Fibroblast of the aortic adventitia (primary cell): ENCODE measurements around the gene METTL26. TPM values are rescaled to one million over a fixed set of nuclear protein-coding genes. Genes with fewer than 3 reads are reported as not detected.
A peak's percentile ranks its signal among the peaks of the same experiment; 100 is the strongest.

Source experiments
- DNase-seq: peaks from one replicate; pipeline ENCODE4 v3.0.0-alpha.2; 2010; ENCODE audit warnings: low read depth
- H3K4me3 ChIP-seq: 2 replicates; pipeline ENCODE4 v1.5.1; 2011; ENCODE audit warnings: low read depth, mild to moderate bottlenecking, control low read depth, low read length, moderate library complexity
- total RNA-seq: library from RNA; depleted of rRNA; stranded (reverse); fragments of >200 nt; gene quantifications from 2 replicates; pipeline ENCODE4 v1.2.3, GENCODE V29; 2012; ENCODE audit warnings: low replicate concordance
- TF ChIP-seq, protein P1 (sequence below): IDR thresholded peaks from 2 replicates; pipeline ENCODE4 v1.5.1; 2011; ENCODE audit warnings: mild to moderate bottlenecking, low read length, control low read depth, inconsistent platforms; ENCODE audit not compliant: insufficient read depth

METTL26 gene
- total RNA-seq, 1 donor, result 85.0 TPM

DNA sequence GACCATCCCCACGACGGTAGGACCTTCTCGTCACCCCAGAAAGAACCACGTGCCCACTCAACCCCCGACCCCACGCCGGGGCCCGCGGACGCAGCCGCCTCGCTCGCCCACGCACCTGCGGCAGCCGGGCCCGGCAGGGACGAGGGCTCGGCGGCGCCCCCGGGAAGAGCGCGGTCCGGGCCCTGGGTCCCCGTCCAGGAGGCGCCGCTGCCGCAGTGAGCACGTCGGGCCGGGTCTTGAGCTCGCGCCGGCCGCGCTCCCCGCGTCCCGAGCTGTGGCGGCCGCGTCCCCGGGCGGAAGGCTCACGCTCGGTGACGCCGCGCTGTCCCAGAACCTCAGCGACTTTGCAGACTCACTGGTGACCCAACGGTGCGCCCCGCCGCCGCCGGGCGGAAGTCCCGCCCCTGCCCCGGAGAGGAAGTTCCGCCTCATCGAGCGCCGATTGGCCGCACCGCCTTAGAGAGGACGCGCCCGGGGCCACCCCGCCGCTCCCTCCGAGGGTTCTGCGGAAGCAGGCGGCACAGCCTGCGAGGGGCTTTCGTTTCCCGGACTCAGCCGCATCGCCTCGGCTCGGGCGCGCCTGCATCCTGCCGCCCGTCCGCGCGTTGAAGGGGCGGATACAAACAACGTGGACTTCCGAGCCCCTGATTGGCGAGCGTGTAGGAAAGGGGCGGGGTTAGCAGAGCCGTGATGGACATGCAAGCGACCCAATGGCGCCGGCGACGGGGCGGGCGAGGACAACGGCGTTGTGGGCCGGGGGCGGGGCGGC lies 47.0 kb downstream of the METTL26 start:
- peak; percentile 95 for DNase-seq
- TF ChIP-seq, protein P1, sequence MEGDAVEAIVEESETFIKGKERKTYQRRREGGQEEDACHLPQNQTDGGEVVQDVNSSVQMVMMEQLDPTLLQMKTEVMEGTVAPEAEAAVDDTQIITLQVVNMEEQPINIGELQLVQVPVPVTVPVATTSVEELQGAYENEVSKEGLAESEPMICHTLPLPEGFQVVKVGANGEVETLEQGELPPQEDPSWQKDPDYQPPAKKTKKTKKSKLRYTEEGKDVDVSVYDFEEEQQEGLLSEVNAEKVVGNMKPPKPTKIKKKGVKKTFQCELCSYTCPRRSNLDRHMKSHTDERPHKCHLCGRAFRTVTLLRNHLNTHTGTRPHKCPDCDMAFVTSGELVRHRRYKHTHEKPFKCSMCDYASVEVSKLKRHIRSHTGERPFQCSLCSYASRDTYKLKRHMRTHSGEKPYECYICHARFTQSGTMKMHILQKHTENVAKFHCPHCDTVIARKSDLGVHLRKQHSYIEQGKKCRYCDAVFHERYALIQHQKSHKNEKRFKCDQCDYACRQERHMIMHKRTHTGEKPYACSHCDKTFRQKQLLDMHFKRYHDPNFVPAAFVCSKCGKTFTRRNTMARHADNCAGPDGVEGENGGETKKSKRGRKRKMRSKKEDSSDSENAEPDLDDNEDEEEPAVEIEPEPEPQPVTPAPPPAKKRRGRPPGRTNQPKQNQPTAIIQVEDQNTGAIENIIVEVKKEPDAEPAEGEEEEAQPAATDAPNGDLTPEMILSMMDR, result no peak
- H3K4me3 ChIP-seq, result peak overlapping the region; percentile 84

DNA sequence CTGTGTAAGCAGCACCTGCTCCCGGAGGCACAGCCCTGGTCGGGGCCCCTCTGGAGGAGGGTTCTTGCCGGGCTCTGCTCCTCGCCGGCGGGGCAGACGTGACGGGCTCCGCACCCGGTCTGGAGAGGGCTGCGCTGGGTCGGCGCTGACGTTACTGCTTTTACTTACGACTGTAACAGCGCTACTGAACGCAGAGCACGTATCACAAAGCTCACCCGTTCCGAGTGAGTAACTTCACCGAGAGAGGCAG lies 47.5 kb downstream of the METTL26 start:
- DNase-seq, result peak; percentile 62
- TF ChIP-seq, protein P1, result no peak
- peak overlapping the region; percentile 84 for H3K4me3 ChIP-seq

DNA sequence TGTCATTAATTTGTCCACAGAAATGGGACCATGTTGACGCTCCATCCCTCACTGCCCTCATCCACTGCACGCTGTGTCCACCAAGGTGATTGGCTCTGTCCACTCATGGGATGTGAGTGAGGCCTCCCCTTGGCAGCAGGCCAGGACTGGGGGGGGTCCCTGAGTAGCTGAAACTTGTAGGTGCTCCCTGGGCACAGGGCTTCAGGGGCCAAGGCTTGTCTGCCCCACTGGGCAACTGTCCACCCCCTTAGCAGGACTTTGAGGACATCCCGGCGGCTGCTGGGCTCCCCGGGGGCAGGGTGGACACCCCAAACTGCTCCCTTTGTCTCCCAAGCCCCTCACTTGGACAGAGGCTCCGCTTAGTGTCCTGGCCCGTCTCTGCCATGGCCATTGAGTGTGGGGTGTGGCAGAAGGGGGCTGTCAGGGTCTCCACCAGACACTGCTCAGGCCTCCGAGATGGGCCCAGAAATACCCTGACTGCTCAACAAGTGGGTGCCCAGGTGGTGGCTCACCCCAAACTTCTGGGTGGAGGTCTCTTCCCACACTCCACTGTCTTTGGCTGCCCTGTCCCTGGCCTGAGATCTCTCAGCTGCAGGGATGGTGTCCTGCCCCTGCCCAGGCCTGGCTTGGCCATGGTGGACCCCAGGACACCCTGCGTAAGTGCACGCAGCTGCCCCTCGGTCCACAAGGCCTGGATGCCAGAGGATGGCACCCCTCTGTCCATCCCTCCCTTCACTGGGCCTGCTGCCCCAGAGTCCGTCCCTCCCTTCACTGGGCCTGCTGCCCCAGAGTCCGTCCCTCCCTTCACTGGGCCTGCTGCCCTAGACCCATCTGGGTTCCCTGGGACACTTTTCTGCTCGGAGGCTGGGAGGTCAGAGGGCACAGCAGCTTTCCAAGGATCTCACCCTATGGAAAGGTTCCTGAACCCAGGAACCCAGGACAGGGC lies 49.2 kb downstream of the METTL26 start:
- peak; percentile 13 for DNase-seq
- no peak overlapping the region for H3K4me3 ChIP-seq
- TF ChIP-seq, protein P1, result no peak

DNA sequence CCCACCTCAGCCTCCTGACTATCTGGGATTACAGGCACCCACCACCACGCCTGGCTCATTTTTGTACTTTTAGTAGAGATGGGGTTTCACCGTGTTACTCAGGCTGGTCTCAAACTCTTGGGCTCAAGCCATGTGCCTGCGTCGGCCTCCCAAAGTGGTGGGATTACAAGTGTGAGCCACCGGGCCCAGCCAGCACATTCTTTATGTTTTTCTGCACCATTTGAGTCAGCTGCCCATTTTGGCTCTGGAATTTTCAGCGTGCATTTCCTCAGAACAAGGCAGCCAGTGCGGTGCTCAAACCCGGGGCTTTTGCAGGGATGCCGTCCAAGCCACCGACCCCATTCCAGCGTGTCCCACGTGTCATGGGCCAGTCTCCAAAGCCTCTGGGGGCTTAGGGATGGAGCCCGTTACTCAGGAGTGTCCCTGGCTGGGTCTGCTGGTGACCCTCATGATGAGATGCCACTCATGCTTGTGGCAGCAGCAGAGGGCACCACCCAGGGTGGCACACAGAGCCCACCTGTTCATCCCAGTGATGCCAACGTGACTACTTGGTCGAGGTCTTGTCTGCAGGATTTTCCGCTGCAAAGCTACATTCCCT lies 50.0 kb downstream of the METTL26 start:
- TF ChIP-seq, protein P1, result no peak
- no peak overlapping the region for H3K4me3 ChIP-seq
- DNase-seq, result peak; percentile 55

DNA sequence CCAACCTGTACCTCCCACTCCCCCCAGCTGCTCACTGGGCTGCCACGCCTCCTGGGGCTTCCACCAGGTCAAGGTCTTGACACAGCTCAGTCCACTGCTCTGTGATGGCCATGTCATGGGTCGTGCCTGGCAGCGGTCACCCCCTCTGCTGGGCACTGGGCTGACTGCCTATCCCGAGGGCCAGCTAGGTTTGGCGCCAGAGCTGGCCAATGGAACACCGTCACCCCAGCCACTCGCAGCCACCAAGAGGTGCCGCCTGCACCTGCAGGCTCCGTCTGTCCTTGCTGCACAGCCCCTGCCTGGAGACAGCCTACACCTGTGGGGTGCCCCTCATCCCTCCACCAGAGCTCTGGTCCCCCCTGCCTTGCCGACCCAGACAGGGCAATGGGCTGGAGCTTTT lies 50.8 kb downstream of the METTL26 start:
- TF ChIP-seq, protein P1, result no peak
- H3K4me3 ChIP-seq, result no peak overlapping the region
- no peak for DNase-seq

Other genes with a start within 250 kb of the METTL26 start
- 35.8 and 75.8 TPM in 2 replicates for gene NME4, start 239.1 kb downstream of the METTL26 start, total RNA-seq
- gene DECR2, start 234.4 kb downstream of the METTL26 start, total RNA-seq, result 6.1 and 8.1 TPM in 2 replicates
- gene RAB11FIP3, start 210.7 kb downstream of the METTL26 start, total RNA-seq, result 14.7 and 24.4 TPM in 2 replicates
- 31.6 and 43.9 TPM in 2 replicates for gene CAPN15, start 108.6 kb downstream of the METTL26 start, total RNA-seq
- not detected in 2 replicates for gene PRR35, start 75.9 kb downstream of the METTL26 start, total RNA-seq
- gene NHLRC4, start 69.3 kb downstream of the METTL26 start, total RNA-seq, result 2.0 and 2.5 TPM in 2 replicates
- 20.7 and 29.1 TPM in 2 replicates for gene PIGQ, start 66.3 kb downstream of the METTL26 start, total RNA-seq
- gene RAB40C, start 46.2 kb downstream of the METTL26 start, total RNA-seq, result 12.0 and 14.6 TPM in 2 replicates
- 0.18 and 0.25 TPM in 2 replicates for gene WFIKKN1, start 5.3 kb downstream of the METTL26 start, total RNA-seq
- gene MCRIP2, start 5.5 kb upstream of the METTL26 start, total RNA-seq, result 13.3 and 22.4 TPM in 2 replicates
- gene WDR90, start 13.1 kb upstream of the METTL26 start, total RNA-seq, result 12.7 and 25.0 TPM in 2 replicates
- gene RHOT2, start 31.8 kb upstream of the METTL26 start, total RNA-seq, result 24.4 and 34.5 TPM in 2 replicates
- gene RHBDL1, start 39.4 kb upstream of the METTL26 start, total RNA-seq, result 1.6 and 3.2 TPM in 2 replicates
- 88.9 and 112 TPM in 2 replicates for gene STUB1, start 44.1 kb upstream of the METTL26 start, total RNA-seq
- 32.0 and 42.8 TPM in 2 replicates for gene JMJD8, start 48.0 kb upstream of the METTL26 start, total RNA-seq
- 8.1 and 8.3 TPM in 2 replicates for gene WDR24, start 54.1 kb upstream of the METTL26 start, total RNA-seq
- under 0.01 TPM in 1 of 2 replicates, not detected in the other for gene FBXL16, start 69.5 kb upstream of the METTL26 start, total RNA-seq
- 30.7 and 38.8 TPM in 2 replicates for gene METRN, start 78.8 kb upstream of the METTL26 start, total RNA-seq
- 21.8 and 70.1 TPM in 2 replicates for gene ANTKMT, start 84.8 kb upstream of the METTL26 start, total RNA-seq
- 1.1 and 1.8 TPM in 2 replicates for gene CCDC78, start 90.1 kb upstream of the METTL26 start, total RNA-seq
- 10.6 and 21.1 TPM in 2 replicates for gene HAGHL, start 90.8 kb upstream of the METTL26 start, total RNA-seq
- 20.0 and 24.7 TPM in 2 replicates for gene CIAO3, start 104.7 kb upstream of the METTL26 start, total RNA-seq
- not detected in 2 replicates for gene MSLN, start 124.4 kb upstream of the METTL26 start, total RNA-seq
- gene RPUSD1, start 152.1 kb upstream of the METTL26 start, total RNA-seq, result 14.5 and 20.3 TPM in 2 replicates
- 3.6 and 20.0 TPM in 2 replicates for gene CHTF18, start 152.3 kb upstream of the METTL26 start, total RNA-seq
- gene GNG13, start 164.4 kb upstream of the METTL26 start, total RNA-seq, result not detected in 2 replicates